Measurements from ENCODE around the gene SLC38A7.

DNA sequence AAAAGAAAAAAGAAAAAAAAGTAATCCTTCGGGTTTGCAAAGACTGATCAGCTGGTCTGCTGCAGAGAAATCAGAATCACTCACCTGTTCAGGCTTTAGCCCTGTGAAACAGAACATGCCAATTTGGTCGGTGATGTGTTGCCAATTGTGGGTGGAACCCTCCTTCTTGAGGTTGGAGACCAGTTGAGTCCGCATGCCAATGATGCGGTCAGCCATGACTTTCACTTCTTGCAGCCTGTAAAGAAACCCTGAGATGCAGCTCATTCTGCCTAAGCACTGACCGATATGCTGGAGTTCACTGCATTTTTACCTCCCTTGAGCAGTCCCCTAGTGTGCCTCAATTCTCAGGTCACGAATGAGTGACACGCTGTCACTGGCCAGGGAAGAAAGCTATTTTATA, 24.8 kb upstream of the SLC38A7 start:
- no peak for TF ChIP-seq EZH2 (IDR thresholded peaks at IDR 0.05; ENCODE audit: borderline replicate concordance, low read depth, low read length, poor library complexity, severe bottlenecking)
- no peak for TF ChIP-seq CTCF (conservative IDR thresholded peaks at IDR 0.05; ENCODE audit: low read depth, low read length)
